GM21367 (cell line): ENCODE data around the gene FTSJ3.
A peak's percentile ranks its signal among the peaks of the same experiment; 100 is the strongest.
"Not testable (repeated sequence)": the region's sequence is repeated elsewhere in the genome, so short reads cannot be mapped to it uniquely, and the experiment has no call there.

Experiments used
- ATAC-seq: cut with Tn5 transposase; IDR thresholded peaks from one replicate; pipeline ENCODE4 v1.9.1; 2021; ENCODE audit not compliant: unreplicated experiment

The FTSJ3 gene

GRCh38 chr17:63843387-63843888 is 16.0 kb upstream of the FTSJ3 start:
- not testable (repeated sequence) for ATAC-seq

- peak; percentile 71 for ATAC-seq
Observed at GRCh38 chr17:63842540-63843386, 15.3 kb upstream of the FTSJ3 start, which contains the start of gene SMARCD2. SMARCD2 (minus strand) TSS chr17:63842685; CDS start chr17:63842674, 11 bp downstream.

GRCh38 chr17:63842173-63842539 is 14.7 kb upstream of the FTSJ3 start:
- peak; percentile 12 for ATAC-seq

GRCh38 chr17:63841350-63842172 is 14.1 kb upstream of the FTSJ3 start:
- ATAC-seq = no peak

GRCh38 chr17:63840591-63841349 is 13.3 kb upstream of the FTSJ3 start:
- no peak for ATAC-seq

GRCh38 chr17:63838631-63839171 is 11.2 kb upstream of the FTSJ3 start:
- ATAC-seq = no peak

GRCh38 chr17:63837962-63838600 is 10.6 kb upstream of the FTSJ3 start:
- ATAC-seq = no peak

GRCh38 chr17:63837480-63837879 is 10.0 kb upstream of the FTSJ3 start:
- ATAC-seq = no peak

- no peak for ATAC-seq
Observed at GRCh38 chr17:63836811-63837210, 9.3 kb upstream of the FTSJ3 start.

GRCh38 chr17:63835167-63835720 is 7.8 kb upstream of the FTSJ3 start:
- ATAC-seq = no peak

- peak; percentile 43 for ATAC-seq
Observed at GRCh38 chr17:63834431-63835166, 7.1 kb upstream of the FTSJ3 start.

- no peak for ATAC-seq
Observed at GRCh38 chr17:63833741-63834373, 6.4 kb upstream of the FTSJ3 start.

GRCh38 chr17:63833026-63833740 is 5.7 kb upstream of the FTSJ3 start:
- ATAC-seq = no peak

- no peak for ATAC-seq
Observed at GRCh38 chr17:63832455-63832854, 5.0 kb upstream of the FTSJ3 start.

GRCh38 chr17:63832014-63832413 is 4.6 kb upstream of the FTSJ3 start:
- no peak for ATAC-seq

- ATAC-seq = no peak
Observed at GRCh38 chr17:63831505-63831904, 4.0 kb upstream of the FTSJ3 start.

GRCh38 chr17:63830904-63831491 is 3.5 kb upstream of the FTSJ3 start:
- no peak for ATAC-seq

- ATAC-seq = no peak
Observed at GRCh38 chr17:63830278-63830677, 2.8 kb upstream of the FTSJ3 start.
